ENCODE results near the gene HPSE2.

HPSE2 gene

DNA sequence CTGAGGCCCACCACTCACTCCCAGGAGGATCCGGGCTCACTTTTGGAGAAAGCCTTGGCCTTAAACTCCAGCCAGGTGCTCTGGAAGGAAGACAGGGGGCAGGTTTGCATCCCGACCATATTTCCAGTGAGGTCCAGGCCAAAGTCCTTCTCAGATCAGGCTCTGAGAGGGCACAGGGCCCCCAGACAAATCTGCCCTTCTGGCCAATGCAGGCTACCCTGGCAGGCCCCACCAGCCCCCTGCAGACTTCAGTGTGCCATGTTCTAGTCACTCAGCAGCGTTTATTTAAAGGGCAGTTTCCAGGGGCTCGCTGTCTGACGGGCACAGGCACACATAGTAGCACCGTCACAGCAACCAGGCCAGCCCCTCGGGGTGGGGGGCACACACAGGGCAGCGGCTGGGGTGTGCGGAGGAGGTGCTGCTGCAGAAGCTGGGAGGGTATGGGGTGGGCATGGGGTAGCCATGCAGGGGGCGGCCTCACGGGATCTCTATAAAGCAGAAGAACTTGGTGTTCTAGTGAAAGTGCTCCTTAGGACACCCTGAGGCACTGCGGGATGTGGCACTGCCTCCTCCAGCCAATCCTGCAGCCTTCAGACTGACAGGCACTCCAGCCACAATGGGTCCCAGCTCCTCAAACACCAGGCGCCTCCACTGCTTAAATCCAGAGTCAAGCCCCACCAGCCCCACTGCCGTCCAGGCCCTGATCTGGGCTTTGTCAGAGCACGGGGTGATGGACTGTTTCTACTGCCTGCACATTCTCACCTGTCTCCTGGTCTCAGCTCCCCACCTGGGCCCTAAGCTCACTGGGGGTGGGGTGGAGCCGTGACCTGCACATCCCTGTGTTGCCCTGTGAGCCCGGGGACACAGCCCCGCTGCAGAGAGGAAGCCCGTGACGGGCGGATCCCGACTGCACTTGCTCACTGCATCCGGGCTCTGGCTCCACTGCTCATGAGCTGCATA, 811.1 kb downstream of the HPSE2 start:
- no peak for DNase-seq

GRCh38 chr10:98423691-98424120, 811.9 kb downstream of the HPSE2 start:
- DNase-seq = no peak

GRCh38 chr10:98422182-98422581, 813.5 kb downstream of the HPSE2 start:
- DNase-seq = no peak

- no peak for DNase-seq
These were observed 814.9 kb downstream of the HPSE2 start for GRCh38 chr10:98420786-98421185.

DNA sequence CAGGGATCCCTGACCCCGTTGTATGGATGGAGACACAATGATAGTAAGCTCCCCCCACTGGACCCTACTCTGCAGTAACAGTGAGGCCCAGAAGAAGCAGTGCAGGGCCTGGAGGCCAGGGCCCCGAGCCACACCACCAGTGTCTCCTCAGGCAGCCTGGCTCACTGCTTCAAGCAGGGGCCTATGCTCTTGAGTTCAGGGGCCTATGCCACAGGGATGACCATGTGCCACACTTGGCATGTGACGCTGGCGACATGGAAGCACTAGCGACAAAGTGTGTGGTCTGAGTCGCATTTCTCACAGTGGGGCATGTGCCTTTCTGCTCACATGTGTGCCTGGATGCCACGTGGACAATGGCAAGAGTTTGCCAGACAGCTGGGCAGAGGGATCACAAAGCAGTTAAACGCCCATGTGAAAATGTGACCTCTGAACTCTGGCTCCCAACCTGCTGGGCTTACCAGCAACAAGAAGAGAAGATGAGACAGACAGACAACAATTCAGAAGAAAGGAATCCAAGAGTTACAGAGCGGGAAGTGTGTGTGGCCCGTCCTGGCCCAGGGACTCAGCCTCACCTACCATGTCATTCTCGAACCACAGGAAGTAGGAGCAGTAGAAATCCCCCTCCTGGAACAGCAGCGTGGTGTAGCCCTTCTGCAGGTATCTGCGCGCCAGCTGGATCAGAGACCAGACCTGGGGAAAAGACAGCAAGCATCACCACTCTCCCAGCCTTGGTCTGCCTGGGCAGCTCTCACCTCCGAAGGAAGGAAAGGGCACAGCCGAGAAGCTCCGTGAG, 816.0 kb downstream of the HPSE2 start:
- no peak for DNase-seq

- DNase-seq = no peak
These were observed 816.8 kb downstream of the HPSE2 start for GRCh38 chr10:98418665-98419468.

GRCh38 chr10:98417973-98418664, 817.5 kb downstream of the HPSE2 start:
- no peak for DNase-seq

GRCh38 chr10:98417481-98417959, 818.1 kb downstream of the HPSE2 start:
- DNase-seq = no peak

- no peak for DNase-seq
These were observed 818.9 kb downstream of the HPSE2 start for GRCh38 chr10:98416606-98417388.

- no peak for DNase-seq
These were observed 819.9 kb downstream of the HPSE2 start for GRCh38 chr10:98415731-98416119.

DNA sequence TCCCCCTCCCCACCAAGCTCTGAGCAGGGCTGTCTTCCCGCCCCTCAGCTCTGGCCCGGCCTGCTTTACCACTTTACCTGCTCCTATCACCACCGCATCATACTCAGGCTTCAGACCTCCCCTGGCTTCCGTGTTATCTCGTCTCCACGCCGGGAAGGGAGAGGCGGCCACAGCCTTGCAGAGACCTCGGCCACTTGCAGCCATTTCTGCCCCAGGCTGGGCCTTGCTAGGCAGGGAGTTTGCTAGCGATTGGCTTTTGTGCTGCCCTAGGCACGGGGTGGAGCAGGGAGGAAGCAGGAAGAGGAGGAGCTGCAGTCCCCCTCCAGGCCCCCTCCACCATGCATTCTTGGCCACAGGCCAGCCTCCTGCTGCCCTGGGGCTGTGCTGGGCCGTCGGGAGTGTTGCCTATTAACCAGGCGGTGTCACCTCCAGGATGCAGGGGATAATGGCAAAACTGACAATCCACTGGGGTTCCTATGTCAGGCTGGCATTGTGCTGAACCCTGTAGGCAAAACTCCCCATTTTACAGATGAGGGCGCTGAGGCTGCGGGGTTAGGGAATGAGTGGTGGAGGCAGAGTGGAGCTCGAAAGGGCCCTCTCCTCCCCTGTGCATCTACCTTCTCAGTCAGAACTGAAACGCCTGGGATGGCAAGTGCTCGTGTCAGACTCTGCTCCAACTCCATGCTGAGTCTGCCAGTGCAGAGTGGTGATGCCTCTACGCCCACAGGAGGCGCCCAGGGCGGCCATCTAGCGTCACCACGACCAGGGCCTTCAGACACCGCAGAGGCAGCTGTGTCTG, 820.5 kb downstream of the HPSE2 start, which contains the start of gene PYROXD2:
Gene PYROXD2, minus strand, starts transcription at position 251 of the 799 bp plus-strand sequence. Its CDS starts 47 bp downstream, at position 204.
- DNase-seq = peak; percentile 56 to 66

GRCh38 chr10:98414578-98414931, 821.1 kb downstream of the HPSE2 start:
- no peak for DNase-seq

GRCh38 chr10:98411768-98412167, 823.9 kb downstream of the HPSE2 start:
- DNase-seq = no peak

GRCh38 chr10:98411166-98411565, 824.5 kb downstream of the HPSE2 start:
- no peak for DNase-seq

GRCh38 chr10:98410759-98411158, 824.9 kb downstream of the HPSE2 start:
- no peak for DNase-seq

- DNase-seq = no peak
These were observed 825.4 kb downstream of the HPSE2 start for GRCh38 chr10:98410135-98410743.

GRCh38 chr10:98408799-98409198, 826.9 kb downstream of the HPSE2 start:
- no peak for DNase-seq

DNA sequence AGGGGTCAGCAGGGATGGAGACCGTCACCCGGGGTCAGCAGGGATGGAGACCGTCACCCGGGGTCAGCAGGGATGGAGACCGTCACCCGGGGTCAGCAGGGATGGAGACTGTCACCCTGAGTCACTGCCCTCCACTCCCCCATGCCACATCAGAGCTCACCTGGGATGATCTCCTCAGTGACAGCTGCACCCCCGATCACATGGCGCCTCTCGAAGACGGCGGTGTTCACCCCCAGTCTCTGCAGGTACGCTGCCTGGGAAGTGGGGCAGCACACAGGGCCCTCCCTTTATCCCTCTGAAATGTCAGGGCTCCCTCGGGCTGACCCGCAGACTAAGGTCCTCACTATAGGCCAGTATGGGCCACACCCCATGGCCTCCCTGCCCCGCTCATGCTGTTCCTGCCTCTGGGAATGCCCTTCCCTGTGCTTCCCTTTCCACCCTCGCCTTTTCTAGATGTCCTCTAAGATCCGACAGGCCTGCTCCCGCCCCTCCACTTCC, 827.9 kb downstream of the HPSE2 start:
- DNase-seq = no peak

Data from CD4-positive, alpha-beta T cell treated with Interleukin-4 for 1 hour (primary cell).